G401 (cell line): ENCODE results near the gene NCCRP1. TPM values are rescaled to one million over a fixed set of nuclear protein-coding genes. Genes with fewer than 3 reads are reported as not detected.

ENCODE experiments used
- DNase-seq: peaks from one replicate; pipeline ENCODE4 v3.0.0-alpha.2; 2015; ENCODE audit warnings: low spot score
- in situ Hi-C: cut with HindIII; loops from 2 replicates; pipeline ENCODE4 v1.10.0; 2016; ENCODE audit warnings: low sequenced_read_pairs, mixed read lengths
- total RNA-seq: library from RNA; depleted of rRNA; stranded (reverse); fragments of >200 nt; shearing (Covaris generic); gene quantifications from 2 replicates; pipeline ENCODE4 v1.2.3, GENCODE V29; 2014; rRNA removed

NCCRP1 gene, protein sequence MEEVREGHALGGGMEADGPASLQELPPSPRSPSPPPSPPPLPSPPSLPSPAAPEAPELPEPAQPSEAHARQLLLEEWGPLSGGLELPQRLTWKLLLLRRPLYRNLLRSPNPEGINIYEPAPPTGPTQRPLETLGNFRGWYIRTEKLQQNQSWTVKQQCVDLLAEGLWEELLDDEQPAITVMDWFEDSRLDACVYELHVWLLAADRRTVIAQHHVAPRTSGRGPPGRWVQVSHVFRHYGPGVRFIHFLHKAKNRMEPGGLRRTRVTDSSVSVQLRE
- 1.7 and 4.5 TPM in 2 replicates for total RNA-seq

DNA sequence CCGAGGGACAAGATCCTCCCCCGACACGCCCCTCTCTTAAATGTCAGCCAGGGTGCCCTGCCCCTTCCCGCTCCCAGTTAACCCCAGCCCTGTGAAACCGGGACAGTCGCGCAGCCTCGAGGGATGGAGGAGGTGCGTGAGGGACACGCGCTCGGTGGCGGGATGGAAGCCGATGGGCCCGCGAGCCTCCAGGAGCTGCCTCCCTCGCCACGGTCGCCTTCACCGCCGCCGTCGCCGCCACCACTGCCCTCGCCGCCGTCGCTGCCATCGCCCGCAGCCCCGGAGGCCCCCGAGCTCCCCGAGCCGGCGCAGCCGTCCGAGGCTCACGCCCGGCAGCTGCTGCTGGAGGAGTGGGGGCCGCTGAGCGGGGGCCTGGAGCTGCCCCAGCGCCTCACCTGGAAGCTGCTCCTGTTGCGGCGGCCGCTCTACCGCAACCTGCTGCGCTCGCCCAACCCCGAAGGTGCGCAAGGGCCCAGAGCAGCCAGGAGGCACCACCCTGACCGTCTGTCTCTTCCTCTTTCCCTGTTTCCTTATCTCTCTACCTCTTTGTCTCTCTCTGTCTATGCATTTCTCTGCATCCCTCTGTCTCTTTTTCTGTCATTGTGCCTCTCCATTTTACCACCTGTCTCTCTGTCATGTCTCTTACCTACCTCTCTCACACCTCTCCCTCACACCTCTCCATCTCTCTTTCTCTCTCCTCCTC, at the start of gene NCCRP1:
TSS of gene NCCRP1 (plus strand) at position 105 of the 703 bp plus-strand sequence. CDS start at position 124, 19 bp downstream.
- DNase-seq = no peak
- in situ Hi-C loops = no loop called here

DNA sequence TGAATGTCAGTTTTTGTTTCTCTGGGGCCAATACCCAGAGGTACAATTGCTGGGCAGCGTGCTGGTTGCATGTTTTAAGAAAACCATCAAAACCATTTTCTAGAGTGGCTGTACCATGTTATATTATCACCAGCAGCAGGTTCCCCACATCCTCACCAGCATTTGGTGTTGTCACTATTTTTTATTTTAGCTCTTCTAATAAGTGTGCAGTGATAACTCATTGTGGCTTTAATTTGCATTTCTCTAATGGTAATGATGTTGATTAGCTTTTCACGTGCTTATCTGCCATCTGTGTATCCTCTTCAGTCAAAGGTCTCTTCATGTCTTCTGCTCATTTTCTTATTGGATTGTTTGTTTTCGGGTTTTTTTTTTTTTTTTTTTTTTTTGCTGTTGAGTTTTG, 49.3 kb upstream of the NCCRP1 start:
- DNase-seq = no peak
- in situ Hi-C loops = no loop called here

DNA sequence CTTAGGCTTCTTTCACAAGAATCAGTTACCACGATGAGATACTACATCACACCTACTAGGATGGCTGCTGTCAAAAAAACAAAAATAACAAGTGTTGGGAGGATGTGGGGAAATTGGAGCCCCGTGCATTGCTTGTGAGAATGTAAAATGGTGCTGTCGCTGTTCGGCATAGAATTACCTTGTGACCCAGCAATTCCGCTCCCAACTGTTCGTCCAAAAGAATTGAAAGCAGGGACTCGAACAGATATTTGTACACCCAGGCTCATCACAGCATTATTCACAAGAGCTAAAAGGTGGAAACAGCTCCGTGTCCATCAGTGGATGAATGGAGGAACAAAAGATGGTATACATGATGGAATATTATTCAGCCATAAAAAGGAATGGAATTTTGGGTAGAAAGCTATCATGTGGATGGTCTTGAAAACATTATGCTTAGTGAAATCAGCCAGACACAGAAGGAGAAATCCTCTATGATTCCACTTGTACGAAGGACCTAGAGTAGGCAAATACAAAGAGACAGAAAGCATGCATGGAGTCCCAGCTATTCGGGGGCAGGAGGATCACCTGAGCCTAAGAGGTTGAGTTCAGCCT, 47.7 kb upstream of the NCCRP1 start:
- in situ Hi-C loops = no loop called here
- DNase-seq = no peak

DNA sequence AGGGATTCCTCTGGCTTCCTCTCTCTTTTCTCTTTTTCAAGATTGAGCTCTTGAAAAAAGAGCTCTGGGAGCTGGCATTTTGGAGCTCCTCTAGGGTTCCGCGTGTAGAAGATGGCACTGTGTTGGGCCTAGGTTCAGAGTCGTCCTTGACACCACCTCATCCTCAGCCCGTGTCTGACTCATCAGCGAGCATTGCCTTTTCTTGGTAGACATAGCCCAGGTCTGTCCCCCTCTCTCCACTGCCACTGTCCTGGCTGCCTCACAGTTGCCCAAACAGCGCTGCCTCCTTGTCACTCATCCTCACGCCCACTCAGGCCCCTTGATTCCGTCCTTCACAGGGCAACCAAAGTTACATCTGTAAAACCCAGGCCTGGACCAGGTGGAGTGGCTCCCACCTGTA, 46.5 kb upstream of the NCCRP1 start:
- in situ Hi-C loops = no loop called here
- no peak for DNase-seq

DNA sequence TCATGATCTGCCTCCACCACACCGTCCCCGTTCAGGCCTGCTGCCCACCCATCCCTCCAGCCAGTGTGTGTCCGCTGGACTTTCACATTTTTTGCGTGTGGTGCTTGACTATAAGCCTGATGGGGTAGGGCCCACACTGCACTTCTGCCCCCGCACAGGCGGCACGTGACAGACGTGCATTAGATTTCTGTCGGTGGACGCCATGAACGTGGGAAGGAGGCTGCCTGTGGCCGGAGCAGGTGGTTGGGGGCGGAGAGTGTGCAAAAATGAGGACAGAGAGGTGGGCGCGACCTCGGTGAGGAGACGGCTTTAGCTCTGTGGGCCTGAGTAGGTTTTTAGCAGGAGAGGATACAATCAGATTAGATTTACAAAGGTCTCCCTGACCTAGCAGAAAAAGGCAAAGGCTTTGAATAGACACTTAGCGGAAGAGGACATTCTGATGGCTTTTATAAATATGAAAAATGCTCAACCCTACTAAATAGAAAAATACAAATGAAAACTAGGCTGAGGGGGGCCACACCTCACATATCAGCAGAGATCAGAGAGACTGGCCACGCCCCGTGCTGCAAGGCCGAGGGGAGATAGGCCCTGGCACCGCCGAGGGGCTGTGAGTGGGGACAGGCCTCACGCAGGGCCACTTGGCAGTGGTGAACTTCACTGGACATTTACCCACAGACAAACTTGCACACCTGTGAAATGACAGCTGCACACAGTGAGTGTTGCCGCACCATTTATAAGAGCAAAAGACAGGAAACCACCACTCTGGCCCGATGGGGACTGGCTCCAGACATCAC, 45.8 kb upstream of the NCCRP1 start:
- no peak for DNase-seq
- in situ Hi-C loops = no loop called here

DNA sequence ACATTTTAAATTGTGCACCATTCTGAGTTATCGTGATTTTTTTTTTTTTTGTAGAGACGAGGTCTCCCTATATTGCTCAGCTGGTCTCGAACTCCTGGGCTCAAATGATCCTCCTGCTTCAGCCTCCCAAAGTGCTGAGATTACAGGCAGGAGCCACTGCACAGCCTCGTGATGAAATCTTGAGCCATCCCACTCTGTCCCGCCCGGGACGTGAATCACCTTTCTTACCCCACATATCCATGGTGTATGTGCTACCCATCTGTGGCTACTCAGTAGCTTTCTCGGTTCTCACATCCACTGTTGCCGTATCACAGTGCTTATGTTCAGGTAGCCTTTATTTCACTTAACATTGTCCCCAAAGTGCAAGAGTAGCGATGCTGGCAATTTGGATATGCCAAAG, 44.7 kb upstream of the NCCRP1 start:
- in situ Hi-C loops = no loop called here
- DNase-seq = no peak

DNA sequence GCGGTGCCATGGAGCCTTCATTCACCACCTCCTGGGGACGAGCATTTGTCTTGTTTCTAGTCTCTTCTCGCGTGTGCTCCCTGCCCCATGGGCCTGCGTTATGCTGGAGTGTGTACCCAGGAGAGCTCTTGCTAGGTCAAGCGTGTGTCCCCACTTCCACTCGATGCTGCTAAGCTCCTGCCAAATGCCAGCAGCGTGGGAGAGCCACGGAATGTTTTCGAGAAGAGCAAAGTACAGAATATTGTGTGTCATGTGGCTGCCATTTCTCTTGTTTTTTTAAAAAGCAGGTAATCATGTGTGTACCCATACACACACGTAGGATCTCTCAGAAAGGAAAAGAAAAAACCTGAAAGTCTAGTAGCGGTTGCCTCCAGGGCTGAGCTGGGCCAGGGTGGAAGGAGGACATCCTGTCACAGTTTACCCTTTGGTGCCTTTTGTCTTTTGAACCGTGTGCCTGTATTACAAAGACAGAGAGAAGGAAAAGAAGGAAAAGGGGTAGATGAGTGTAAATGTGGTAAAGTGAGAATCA, 42.6 kb upstream of the NCCRP1 start:
- DNase-seq = no peak
- in situ Hi-C loops = no loop called here

DNA sequence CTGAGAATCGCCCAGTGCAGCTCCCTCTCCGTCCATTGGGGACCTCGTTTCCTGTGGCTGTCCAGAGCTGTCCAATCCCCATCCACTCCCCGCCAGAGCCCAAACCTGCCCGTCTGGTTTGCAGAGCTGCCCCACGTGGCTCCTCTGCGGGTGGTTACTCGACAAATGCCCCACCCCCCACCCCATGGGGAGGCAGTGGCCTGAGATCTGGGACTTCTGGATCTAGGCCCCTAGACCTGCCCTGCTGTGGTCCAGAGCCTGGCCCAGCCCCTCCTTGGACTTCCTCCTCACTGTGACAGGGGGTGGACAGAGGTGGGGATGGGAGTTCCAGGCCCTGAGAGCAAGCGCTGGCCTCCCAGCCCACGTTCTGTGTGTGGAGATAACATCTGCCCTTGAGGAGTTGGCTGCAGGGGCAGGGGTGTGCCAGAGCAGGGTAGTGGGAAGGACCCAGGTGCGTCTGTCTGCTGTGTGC, 42.1 kb upstream of the NCCRP1 start:
- in situ Hi-C loops = no loop called here
- DNase-seq = no peak

DNA sequence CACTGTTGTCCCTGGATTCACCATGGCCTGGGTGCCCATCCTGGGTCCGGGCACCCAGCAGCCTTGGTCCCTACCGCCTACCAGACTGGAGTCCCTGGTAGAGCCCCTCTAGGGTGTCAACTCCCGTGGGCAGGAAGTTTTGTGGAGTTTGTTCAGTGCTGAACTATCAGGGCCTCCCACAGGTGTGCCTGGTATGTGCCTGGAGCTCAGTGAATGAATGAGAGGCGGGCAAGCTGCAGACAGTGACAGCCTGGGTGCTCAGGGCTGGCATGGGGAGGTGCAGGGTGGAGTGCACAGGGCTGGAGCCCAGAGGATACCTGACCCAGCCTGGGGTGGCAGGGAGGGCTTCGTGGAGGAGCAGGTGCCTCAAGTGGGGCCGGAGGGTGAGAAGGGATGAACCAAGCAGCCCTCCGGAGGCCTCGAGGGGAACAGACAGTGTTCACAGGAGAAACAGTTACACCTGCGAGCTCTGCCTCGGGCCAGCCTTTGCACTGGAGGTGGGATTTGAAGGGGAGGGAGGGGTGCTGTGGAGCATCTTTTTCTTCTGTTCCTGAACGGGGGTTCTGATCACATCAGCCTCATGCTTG, 41.6 kb upstream of the NCCRP1 start:
- in situ Hi-C loops = no loop called here
- no peak for DNase-seq

DNA sequence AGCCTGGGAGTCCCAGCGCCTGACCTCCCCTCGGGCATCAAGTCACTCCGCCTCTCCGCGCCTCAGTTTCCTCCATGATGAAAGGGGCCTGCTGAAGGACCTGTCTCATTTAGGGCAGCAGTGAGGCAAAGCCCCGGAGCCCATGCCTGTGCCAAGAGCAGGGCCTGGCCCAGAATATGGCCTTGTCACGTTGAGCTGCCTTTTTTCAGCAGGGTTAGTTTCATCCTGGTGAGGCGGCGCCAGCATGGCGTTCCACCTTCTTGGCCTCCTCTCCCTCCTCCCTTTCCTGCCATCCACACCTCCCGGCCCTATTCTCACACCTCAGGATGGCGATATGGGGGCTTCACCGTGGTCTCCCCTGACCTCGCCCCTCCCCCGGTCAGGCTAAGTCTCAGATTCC, 41.0 kb upstream of the NCCRP1 start:
- DNase-seq = no peak
- in situ Hi-C loops = no loop called here

DNA sequence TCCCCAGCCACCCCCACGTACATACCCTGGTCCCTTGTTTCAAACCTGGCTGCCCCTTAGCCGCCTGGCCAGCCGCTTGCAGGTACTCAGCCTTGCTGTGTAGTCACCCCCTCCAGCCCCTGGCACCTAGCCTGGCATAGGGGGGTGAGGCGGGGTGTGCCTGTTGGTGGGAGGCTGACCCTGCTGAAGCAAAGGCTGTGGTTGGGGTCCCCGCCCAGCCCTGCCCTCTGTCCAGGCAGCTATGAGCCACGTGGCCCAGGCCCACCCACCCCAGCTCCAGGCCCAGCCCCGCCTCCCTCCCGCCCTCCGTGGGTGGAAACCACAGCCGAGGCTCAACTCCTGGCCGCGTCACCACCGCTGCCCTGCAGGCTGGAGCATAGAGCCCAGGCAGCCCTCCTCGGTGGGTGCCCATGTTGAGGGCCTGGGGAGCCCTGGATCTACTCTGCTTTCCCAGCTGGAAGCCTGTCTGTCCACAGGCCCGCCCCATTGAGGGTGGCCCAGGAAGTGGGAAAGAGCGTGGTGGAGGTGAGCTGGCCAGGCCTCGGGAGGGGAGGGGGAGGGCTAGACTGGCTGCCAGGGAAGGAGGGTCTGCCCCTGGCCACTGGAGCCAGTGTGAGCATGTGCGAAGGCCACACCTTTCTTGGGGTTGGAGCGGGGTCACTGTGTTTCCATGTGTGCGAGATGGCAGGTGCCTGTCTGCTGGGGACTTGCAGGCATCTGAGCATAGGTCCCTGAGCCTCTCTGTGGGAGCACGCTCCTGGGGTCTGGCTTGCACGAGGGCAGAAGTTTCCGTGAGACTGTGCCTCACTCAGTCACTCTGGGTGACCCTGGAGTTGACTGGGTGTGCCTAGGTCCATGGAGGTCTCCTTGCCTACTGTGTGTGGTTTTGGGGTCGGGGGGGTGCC, 40.2 kb upstream of the NCCRP1 start:
- DNase-seq = no peak

DNA sequence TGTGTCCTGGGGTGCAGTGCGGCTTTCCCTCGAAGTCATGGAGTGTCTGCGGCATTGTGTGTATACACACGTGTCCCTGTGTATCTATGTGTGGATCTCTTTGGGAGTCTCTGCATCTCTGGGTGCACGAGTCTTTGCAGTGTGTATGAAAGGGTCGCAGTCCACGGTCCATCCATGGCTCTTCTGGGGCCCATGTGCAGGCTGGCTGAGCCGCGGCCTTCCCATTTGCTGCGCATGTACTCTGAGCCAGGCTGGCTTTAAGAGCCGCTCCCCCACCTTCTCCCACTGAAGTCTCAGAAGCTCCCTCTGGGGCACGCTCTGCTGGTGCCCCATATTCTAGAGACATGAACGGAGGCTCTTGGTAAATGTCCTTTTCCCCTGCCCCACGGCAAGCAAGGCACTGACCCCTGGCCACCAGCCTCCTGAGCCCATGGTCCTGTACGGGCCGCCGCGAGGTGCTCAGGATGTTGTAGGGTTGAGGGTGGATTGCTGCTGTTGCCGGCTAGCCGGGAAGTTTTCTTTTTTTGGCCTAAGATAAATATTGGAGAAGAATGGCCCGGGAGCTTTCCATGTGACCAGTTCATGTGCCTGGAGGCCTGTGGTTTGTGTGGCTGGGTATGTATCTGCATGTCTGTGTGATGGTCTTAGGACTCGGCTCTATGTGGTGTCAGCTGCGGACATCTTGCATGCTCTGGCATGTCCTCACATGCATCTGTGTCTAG, 39.3 kb upstream of the NCCRP1 start:
- in situ Hi-C loops = no loop called here
- DNase-seq = no peak

More for the DNA sequence above, 40.2 kb upstream of the NCCRP1 start:
- in situ Hi-C loops = no loop called here

DNA sequence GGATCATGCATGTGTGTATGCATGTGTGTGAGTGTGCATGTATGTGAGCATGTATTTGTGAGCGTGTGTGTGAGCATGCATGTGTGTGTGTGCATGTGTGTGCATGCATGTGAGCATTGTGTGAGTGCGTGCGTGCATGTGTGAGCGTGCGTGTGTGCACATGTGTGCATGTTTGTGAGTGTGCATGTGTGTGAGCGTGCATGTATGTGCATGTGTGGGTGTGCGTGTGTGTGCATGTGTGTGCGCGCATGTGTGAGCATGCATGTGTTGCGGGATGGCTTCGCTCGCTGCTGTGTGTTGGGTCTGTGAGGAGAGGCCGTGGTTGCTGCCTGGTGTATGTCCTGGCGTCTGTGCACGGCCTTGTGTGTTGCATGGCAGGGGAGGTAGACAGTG, 38.8 kb upstream of the NCCRP1 start:
- in situ Hi-C loops = no loop called here
- no peak for DNase-seq

DNA sequence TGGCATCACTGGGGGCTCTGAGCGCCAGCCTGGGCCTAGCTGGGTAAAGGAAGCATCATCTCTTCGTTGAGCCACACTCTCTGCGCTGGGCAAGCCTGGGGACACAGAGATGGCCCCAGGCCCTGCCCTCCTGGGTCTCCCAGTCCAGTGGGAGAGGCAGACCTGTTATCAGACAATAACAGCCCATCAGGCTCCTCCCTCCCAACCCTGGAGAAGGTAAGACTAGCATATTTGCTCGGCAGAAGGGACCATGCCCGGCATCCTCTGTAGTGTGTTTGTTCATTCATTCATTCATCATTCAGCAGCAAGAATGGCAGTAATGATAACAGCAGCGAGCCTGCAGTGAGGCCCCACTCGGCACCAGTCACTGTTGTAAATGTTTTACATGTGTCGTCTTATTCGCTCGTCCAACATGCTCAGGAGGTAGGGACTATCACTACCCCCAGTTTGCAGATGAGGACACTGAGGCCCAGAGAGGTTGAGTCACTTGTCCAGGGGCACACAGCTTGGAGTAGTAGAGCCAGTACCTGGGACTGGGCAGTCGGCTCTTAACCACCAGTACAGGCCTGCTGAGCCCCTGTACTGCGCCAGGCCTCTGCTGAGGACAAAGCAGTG, 38.0 kb upstream of the NCCRP1 start:
- in situ Hi-C loops = no loop called here
- DNase-seq = no peak

DNA sequence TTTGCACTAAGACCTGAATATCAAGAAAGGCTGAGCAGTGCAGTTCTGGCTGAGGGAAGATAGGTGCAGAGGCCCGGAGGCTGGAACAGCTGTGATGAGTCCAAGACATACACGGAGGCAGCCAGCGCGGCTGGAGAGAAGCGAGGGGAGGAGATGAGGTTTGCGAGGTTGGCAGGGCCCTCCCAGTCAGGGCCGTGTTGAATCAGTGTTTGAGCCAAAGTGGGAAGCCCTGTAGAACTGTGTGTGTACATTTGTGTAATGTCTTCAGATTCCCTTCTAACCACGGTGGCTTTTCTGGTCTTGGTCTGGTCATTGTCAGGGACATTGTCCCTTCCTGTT, 36.3 kb upstream of the NCCRP1 start:
- in situ Hi-C loops = no loop called here
- DNase-seq = no peak

DNA sequence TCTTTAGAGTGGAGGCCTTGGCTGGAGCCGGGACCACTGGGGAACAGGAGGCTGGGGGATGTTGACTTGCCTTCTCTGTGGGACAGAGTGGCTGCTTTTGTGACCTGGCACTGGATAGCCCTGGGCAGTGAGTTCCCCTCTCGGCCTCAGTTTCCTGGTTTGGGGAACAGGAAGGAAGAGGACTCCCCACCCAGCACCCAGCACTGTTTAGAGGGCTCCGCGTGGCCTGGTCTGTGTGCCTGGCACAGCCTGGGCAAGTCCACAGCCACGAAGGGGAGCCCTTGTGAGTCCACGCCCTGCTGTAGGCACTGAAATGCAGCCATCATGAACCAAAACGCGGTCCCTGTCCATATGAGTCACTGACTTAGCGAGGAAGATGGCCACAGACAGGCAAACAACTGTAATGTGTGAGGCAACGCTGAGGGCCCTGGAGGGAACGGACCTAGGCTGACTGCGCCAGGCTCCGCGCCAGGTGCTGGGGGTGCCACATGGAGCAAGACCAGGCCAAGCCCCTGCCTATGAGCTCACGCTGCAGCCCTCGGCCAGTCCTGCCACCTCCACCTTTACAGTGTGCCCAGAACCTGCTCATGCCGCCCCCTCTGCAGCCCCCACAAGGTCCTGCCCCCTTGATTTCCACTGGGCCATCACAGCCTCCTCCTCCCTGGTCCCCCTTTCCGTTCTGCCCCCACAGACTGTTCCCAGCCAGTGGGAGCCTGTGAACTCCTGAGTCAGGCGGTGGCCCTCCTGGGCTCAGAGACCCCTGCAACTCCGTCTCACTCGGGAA, 35.7 kb upstream of the NCCRP1 start:
- DNase-seq = no peak
- in situ Hi-C loops = no loop called here
